ENCODE measurements around the gene CDC42EP4.

GRCh38 chr17:73289549-73290254 is 22.1 kb downstream of the CDC42EP4 start:
- TF ChIP-seq CTCF (IDR thresholded peaks at IDR 0.05) (no peak), POLR2A (IDR thresholded peaks at IDR 0.05) (no peak)
